IPS DF 6.9 (cell line): ENCODE measurements around the gene PLD1.

Experiments
- DNase-seq: peaks from one replicate; pipeline ENCODE4 v3.0.0-alpha.2; 2013; ENCODE audit warnings: low read depth, low spot score
- H3K27ac ChIP-seq: one replicate; pipeline ENCODE4 v1.5.1; 2013; ENCODE audit warnings: low read length, control low read depth
- H3K27me3 ChIP-seq: 2 replicates; pipeline ENCODE4 v1.6.1; 2013; ENCODE audit warnings: mild to moderate bottlenecking, low read length; ENCODE audit not compliant: control insufficient read depth, insufficient read depth
- H3K36me3 ChIP-seq: 2 replicates; pipeline ENCODE4 v1.6.1; 2013; ENCODE audit warnings: low read length; ENCODE audit not compliant: control insufficient read depth, insufficient read depth
- H3K4me1 ChIP-seq: 2 replicates; pipeline ENCODE4 v1.6.1; 2013; ENCODE audit warnings: low read length; ENCODE audit not compliant: control insufficient read depth, insufficient read depth
- H3K4me3 ChIP-seq: 2 replicates; pipeline ENCODE4 v1.5.1; 2013; ENCODE audit warnings: mild to moderate bottlenecking, low read length
- H3K9me3 ChIP-seq: 2 replicates; pipeline ENCODE4 v1.6.1; 2013; ENCODE audit warnings: low read length, inconsistent platforms; ENCODE audit not compliant: control insufficient read depth, insufficient read depth
- WGBS: extraction: QIAGEN DNeasy Blood & Tissue Kit; methylation state at CpG from one replicate; pipeline ENCODE4 v1.1.7; 2013; ENCODE audit warnings: mixed read lengths, missing lambda C conversion rate; ENCODE audit not compliant: insufficient read length, insufficient coverage; 5-methylcytosine and 5-hydroxymethylcytosine counted together

Gene PLD1

DNA sequence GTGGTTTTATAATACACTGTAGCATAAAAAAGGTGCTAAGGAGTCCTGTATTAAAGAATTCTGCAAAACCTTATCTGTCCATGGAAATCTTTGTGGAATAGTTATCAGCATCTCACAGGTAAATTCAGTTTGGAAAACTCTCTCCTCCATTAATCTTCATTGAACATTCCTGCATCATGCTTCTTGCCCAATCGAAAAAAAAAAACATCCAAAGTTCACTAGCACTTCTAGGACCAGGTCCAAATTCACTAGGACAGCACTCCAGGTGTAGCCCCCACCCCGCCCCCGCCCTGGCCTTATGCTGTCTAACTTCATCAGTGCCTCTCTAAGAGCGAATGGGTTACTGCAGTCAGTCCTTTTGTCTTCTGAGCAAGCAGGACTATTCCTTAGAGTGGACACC lies 138.6 kb downstream of the PLD1 start:
- no peak for DNase-seq
- H3K27me3 ChIP-seq: no peaks in the 10 kb centered on the region
- H3K36me3 ChIP-seq: no peaks in the 10 kb centered on the region
- H3K4me3 ChIP-seq: no peak overlapping the region
- no peaks in the 10 kb centered on the region for H3K9me3 ChIP-seq
- no peaks in the 10 kb centered on the region for H3K4me1 ChIP-seq
- WGBS: no CpG with 5 or more reads among the region's 4 CpGs
- no peak overlapping the region for H3K27ac ChIP-seq

DNA sequence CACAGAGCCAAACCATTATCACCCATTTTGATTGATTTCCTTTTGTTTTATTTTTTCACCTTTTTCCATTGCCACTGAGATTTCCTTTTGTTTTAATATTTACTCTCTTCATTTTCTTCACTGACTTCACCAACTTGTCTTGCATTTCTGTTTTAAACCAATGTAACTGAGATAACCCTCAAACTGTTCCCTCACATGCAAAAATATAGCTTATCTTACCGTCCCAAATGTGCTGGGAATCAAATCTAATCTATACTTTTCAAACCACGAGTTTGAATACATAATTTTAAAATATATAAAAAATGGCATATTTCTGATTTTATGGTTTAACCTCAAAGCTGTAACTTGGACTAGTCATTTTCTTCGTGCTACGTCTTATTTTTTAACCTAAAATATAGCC lies 143.8 kb downstream of the PLD1 start:
- Histone ChIP-seq H3K9me3 (no peaks in the 10 kb centered on the region), H3K27me3 (no peaks in the 10 kb centered on the region), H3K4me3 (no peak overlapping the region), H3K36me3 (no peaks in the 10 kb centered on the region), H3K4me1 (no peaks in the 10 kb centered on the region), H3K27ac (no peak overlapping the region)
- DNase-seq: no peak
- no CpG with 5 or more reads among the region's 4 CpGs for WGBS

DNA sequence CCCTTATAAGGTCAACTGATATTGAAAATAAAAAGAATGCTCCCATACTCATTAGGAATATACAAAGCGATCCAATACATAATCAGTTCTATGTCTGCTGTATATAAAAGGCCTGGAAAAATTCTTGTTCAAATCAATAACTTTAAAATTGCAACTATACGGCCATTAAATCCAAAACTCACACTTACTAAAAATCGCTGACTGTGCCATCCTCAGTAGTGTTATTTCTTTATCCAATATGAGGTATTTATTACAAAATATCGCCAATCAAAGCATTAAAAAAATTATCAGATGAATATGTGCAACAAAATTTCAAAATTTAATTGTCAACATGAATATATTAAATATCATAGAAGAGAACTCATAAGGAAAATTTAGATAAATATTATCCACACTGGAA lies 146.5 kb downstream of the PLD1 start:
- H3K9me3 ChIP-seq: no peaks in the 10 kb centered on the region
- WGBS: no CpG with 5 or more reads among the region's 4 CpGs
- H3K27me3 ChIP-seq: no peaks in the 10 kb centered on the region
- no peak for DNase-seq
- H3K27ac ChIP-seq: no peak overlapping the region
- no peak overlapping the region for H3K4me3 ChIP-seq
- no peaks in the 10 kb centered on the region for H3K36me3 ChIP-seq
- H3K4me1 ChIP-seq: no peaks in the 10 kb centered on the region

DNA sequence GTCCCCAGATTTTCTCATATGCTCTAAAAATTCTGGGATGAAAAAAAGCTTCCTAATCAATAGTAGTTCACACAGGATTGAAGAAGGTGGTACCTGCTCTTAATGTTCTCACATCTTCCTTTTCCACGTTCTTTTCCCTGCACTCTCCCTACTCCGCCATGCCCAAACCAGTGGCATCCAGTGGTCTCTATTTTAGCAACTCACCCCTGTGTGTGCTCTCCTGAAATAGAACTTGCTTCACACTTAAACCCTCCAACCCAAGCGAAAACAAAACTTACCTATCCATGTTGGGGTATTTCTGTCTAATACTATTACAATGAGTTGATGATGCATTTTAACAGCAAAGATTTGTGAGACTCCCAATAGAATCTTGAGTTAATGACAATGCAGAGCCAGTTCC lies 148.8 kb downstream of the PLD1 start:
- Histone ChIP-seq H3K36me3 (no peaks in the 10 kb centered on the region), H3K9me3 (no peaks in the 10 kb centered on the region), H3K4me3 (no peak overlapping the region), H3K27ac (no peak overlapping the region), H3K4me1 (no peaks in the 10 kb centered on the region), H3K27me3 (no peaks in the 10 kb centered on the region)
- no CpG with 5 or more reads among the region's 3 CpGs for WGBS
- no peak for DNase-seq

DNA sequence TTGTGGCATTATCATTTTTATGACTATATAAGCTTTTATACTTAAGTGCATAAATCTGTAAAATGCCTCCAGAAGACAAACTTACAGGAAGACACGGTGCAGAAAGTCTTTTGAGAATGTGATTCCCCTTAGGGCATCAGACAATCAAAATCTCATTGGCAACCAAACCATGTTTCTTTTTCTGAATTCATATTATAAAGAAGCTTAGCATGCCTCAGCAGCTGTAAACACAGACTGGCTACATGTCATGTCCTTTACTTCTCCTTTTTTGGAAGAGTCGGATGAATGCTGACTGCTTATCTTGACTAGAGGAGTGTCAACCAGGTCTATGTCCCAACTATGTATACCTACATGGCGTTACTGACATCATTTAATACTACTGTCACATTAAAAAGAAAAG lies 150.1 kb downstream of the PLD1 start:
- no peak for DNase-seq
- Histone ChIP-seq H3K27ac (no peak overlapping the region), H3K4me1 (no peaks in the 10 kb centered on the region), H3K36me3 (no peaks in the 10 kb centered on the region), H3K9me3 (no peaks in the 10 kb centered on the region), H3K27me3 (no peaks in the 10 kb centered on the region), H3K4me3 (no peak overlapping the region)
- no CpG with 5 or more reads among the region's 3 CpGs for WGBS

DNA sequence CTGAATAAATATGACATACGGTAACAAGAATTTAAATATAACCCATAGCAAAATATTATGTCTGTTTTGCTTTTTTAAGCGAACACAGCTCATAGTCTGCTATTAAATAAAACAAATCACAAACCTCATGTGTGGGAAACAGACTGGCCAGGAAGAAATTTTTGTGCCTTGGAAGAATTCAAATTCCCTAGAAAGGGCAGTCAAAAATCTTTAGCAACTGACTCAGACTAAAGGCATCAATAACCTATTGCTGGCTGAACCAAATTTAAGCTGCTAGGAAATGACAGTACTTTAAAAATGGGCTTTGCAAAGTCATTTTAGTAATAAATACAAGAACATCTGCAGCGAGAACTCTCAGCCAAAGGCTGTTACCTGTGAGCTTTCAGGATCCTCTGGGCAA lies 151.4 kb downstream of the PLD1 start:
- H3K4me1 ChIP-seq: no peaks in the 10 kb centered on the region
- H3K4me3 ChIP-seq: no peak overlapping the region
- DNase-seq: no peak
- no CpG with 5 or more reads among the region's 3 CpGs for WGBS
- H3K36me3 ChIP-seq: no peaks in the 10 kb centered on the region
- no peaks in the 10 kb centered on the region for H3K9me3 ChIP-seq
- H3K27me3 ChIP-seq: no peaks in the 10 kb centered on the region
- H3K27ac ChIP-seq: no peak overlapping the region

DNA sequence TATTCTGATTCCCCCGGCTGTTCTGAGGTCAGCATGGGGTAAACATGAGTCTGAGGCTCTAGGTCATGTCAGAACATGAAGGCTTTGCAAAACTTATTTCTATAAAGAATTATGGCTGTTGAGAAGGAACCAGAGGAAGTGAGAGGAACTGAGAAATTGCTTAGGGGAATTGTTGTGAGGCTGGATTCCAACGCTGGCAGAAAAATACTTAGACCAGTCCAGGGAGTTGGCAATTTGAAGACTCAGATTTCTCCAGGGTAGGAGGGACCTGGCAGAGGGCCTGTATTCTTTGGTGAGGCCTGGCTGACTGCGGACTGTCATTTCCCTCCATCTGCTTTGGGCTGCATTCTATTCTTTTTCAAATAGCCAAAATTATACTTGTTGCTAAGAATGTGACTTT lies 155.5 kb downstream of the PLD1 start:
- Histone ChIP-seq H3K9me3 (no peaks in the 10 kb centered on the region), H3K27ac (no peak overlapping the region), H3K27me3 (no peaks in the 10 kb centered on the region), H3K4me3 (no peak overlapping the region), H3K4me1 (no peaks in the 10 kb centered on the region), H3K36me3 (no peaks in the 10 kb centered on the region)
- no CpG with 5 or more reads among the region's 3 CpGs for WGBS
- DNase-seq: no peak

DNA sequence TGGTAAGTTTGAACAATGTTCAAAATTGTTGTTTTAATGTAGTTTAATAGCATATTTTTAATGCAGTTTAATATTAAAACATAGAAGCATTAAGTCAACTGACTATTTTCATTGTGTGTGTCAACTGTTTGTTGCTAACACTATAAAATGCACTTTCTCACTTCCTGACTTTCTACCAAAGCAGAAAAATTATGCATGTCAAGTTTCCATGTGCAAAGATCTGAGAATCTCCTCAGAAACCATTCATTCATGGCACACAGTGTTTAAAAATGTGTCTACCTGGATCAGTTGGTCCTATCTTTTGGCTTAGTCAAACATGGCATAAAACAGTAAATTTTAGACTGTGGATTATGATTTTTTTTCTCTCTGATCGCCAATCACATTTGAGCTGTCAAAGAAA lies 156.0 kb downstream of the PLD1 start:
- H3K9me3 ChIP-seq: no peaks in the 10 kb centered on the region
- H3K4me1 ChIP-seq: no peaks in the 10 kb centered on the region
- WGBS: no CpG with 5 or more reads among the region's 1 CpG
- H3K27me3 ChIP-seq: no peaks in the 10 kb centered on the region
- no peak overlapping the region for H3K4me3 ChIP-seq
- no peak for DNase-seq
- H3K36me3 ChIP-seq: no peaks in the 10 kb centered on the region
- no peak overlapping the region for H3K27ac ChIP-seq

DNA sequence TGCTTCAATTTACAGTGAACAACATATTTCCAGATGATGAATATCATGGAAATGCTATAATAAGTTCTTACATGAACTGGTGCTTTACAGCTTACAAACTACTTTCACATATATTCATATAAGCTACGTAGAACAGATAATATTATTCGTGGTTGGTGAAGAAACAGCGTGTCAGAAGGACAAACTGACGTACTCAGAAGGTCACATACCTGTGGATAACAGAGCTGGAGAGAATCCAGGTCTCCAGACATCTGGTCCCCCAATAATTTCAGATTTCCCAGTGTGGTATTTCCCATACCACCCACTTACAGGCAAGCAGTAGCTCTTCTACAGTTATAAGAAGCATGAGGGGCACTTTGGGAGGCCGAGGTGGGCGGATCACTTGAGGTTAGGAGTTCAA lies 156.6 kb downstream of the PLD1 start:
- Histone ChIP-seq H3K27ac (no peak overlapping the region), H3K27me3 (no peaks in the 10 kb centered on the region), H3K9me3 (no peaks in the 10 kb centered on the region), H3K4me1 (no peaks in the 10 kb centered on the region), H3K36me3 (no peaks in the 10 kb centered on the region), H3K4me3 (no peak overlapping the region)
- DNase-seq: no peak
- WGBS: no CpG with 5 or more reads among the region's 6 CpGs

DNA sequence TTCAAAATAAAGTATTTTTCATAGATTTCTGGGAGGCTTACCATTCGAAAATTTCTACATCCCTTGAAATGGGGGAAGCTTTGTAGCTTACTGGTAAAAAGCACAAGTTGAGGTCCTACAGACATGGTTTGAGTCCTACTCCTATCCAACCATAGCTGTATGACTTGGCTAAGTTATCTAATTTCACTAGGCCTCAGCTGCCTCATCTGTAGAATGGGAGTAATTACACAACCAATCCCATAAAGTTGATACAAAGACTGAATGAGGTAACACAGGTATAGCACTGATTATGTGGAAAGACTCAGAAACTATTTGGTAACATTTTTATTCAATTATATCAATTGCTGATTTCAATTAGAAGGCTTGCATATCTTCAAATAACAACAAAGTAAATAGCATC lies 157.4 kb downstream of the PLD1 start:
- no peaks in the 10 kb centered on the region for H3K9me3 ChIP-seq
- H3K4me3 ChIP-seq: no peak overlapping the region
- no peaks in the 10 kb centered on the region for H3K36me3 ChIP-seq
- H3K27ac ChIP-seq: no peak overlapping the region
- H3K27me3 ChIP-seq: no peaks in the 10 kb centered on the region
- no peaks in the 10 kb centered on the region for H3K4me1 ChIP-seq
- no peak for DNase-seq
- WGBS: no CpG with 5 or more reads among the region's 1 CpG

DNA sequence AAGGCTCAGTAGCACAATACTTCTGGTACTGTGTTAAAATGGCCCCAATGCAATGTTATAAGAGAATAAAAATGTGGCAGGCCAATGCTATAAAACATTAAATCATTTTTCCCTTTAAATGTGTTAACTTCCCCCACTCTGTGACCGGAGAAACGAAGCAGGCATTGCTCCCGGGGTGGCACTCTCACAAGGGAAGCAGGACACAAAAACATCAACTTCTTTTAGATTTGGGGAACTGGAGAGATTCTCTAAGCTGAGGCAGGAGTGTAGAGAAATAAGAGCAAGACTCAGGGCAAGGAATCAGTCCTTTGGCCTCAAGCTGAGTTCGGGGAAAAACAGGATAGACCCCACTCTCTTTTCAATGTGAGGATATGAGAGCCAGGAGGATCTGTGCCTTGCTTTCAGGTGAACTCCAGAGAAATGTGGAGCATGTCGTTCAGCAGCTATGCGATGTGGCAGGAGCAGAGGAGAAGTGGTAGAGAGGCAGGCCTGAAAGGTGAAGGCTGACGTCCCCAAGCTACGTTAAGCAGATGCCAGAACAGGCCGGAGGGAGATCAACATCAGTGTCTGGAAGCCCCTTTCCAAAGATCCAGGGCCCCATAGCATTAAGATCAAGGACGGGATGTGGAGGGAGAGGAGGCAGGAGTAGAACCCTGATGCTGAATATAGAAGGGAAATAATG lies 160.2 kb downstream of the PLD1 start:
- Histone ChIP-seq H3K27me3 (no peaks in the 10 kb centered on the region), H3K27ac (no peak overlapping the region), H3K4me1 (no peaks in the 10 kb centered on the region), H3K4me3 (no peak overlapping the region), H3K9me3 (no peaks in the 10 kb centered on the region), H3K36me3 (no peaks in the 10 kb centered on the region)
- WGBS: no CpG with 5 or more reads among the region's 10 CpGs
- DNase-seq: no peak
